HEK293T (cell line): Measurements from ENCODE around the gene SUSD5.

Experiments
- ARNT ChIP-seq: fragments of 450-650 bp; IDR thresholded peaks from 2 replicates; pipeline ENCODE4 v1.6.1; 2017; ENCODE audit warnings: mild to moderate bottlenecking
- BHLHE40 ChIP-seq: fragments of 450-650 bp; IDR thresholded peaks from 2 replicates; pipeline ENCODE4 v1.6.1; 2016; ENCODE audit warnings: mild to moderate bottlenecking, moderate library complexity, borderline replicate concordance
- CTBP1 ChIP-seq: fragments of 450-650 bp; IDR thresholded peaks from 2 replicates; pipeline ENCODE4 v1.6.1; 2016; ENCODE audit warnings: borderline replicate concordance
- FOXA1 ChIP-seq: fragments of 450-650 bp; IDR thresholded peaks from 2 replicates; pipeline ENCODE4 v1.6.1; 2016; ENCODE audit warnings: mild to moderate bottlenecking
- FOXK2 ChIP-seq: fragments of 450-650 bp; IDR thresholded peaks from 2 replicates; pipeline ENCODE4 v1.6.1; 2016; ENCODE audit warnings: mild to moderate bottlenecking
- FOXM1 ChIP-seq: fragments of 450-650 bp; IDR thresholded peaks from 2 replicates; pipeline ENCODE4 v1.6.1; 2017; ENCODE audit warnings: mild to moderate bottlenecking, borderline replicate concordance
- HDGF ChIP-seq: fragments of 450-650 bp; IDR thresholded peaks from 2 replicates; pipeline ENCODE4 v1.6.1; 2017; ENCODE audit warnings: antibody characterized with exemption, borderline replicate concordance
- LEF1 ChIP-seq: fragments of 450-650 bp; IDR thresholded peaks from 2 replicates; pipeline ENCODE4 v1.6.1; 2017; ENCODE audit warnings: mild to moderate bottlenecking, borderline replicate concordance
- NFRKB ChIP-seq: fragments of 450-650 bp; IDR thresholded peaks from 2 replicates; pipeline ENCODE4 v1.6.1; 2016; ENCODE audit warnings: mild to moderate bottlenecking, moderate library complexity
- SP1 ChIP-seq: fragments of 450-650 bp; IDR thresholded peaks from 2 replicates; pipeline ENCODE4 v1.6.1; 2017
- TARDBP ChIP-seq: fragments of 450-650 bp; IDR thresholded peaks from 2 replicates; pipeline ENCODE4 v1.6.1; 2016

DNA sequence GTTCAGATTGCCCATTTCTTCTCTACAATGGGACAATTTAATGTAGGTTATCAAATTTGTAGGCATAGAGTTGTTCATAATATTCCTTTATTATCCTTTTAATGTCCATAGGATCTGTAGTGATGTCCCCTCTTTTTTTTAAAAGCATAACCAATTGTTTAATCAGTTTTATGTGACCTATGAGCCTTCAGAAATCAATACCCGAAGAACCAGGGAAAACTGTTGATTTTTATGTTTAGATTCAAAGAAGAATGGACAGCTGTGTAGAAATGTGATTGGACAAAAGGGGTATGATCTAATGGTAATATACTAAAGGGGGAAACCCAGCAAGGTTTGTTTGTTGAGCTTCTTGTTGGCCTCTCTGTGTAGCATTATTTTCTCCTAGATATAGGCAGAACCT lies 39.5 kb downstream of the SUSD5 start:
- TF ChIP-seq SP1, result no peak
- TF ChIP-seq FOXM1, result no peak
- TF ChIP-seq BHLHE40, result no peak
- TF ChIP-seq NFRKB, result no peak
- TF ChIP-seq CTBP1, result no peak
- TF ChIP-seq HDGF, result no peak
- no peak for TF ChIP-seq LEF1
- no peak for TF ChIP-seq FOXK2
- TF ChIP-seq ARNT, result no peak
- no peak for TF ChIP-seq FOXA1
- TF ChIP-seq TARDBP, result no peak
